ENCODE measurements around the gene GBE1. TPM values are rescaled to one million over a fixed set of nuclear protein-coding genes. Genes with fewer than 3 reads are reported as not detected.

The GBE1 gene
- total and polyA plus RNA-seq, 10 of the 15 experiments (the other 5 are each of a cell fraction or from before 2014, with no cell fraction given) = 21.4 to 62.2 (median 41.5) TPM

DNA sequence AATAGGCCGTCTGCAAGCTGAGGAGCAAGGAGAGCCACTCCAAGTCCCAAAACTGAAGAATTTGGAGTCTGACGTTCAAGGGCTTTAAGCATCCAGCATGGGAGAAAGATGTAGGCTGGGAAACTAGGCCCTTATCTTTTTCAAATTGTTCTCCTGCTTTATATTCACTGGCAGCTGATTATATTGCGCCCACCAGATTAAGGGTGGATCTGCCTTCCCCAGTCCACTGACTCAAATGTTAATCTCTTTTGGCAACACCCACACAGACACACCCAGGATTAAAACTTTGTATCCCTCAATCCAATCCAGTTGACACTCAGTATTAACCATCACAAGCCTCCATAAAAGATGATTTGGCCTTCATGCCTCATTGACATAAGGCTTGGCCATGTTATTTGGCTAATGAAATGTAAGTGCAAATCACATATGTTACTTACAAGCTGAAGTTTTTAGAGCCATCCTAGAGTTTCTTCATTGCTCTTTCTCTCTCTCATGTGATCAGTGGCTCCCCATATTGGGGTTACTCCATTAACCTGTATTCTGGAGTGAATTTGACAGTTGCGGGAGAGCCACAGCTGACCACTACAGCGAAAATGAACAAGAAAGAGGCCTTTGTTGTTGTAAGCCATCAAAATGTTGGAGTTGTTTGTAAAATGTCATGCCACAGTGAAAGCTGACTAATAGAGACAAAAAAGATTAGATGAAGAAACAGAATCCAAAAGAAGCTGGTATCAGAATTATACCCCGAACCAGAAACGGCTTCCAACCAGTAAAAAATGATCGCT, 61.7 kb downstream of the GBE1 start:
- TF ChIP-seq POLR2A (IDR thresholded peaks at IDR 0.05; ENCODE audit: low read depth, low read length) (no peak), CEBPZ (IDR thresholded peaks at IDR 0.05; ENCODE audit: low read depth, low read length) (no peak), CBX5 (IDR thresholded peaks at IDR 0.05; ENCODE audit: low read depth) (no peak), FOS (IDR thresholded peaks at IDR 0.05; ENCODE audit: borderline replicate concordance, extremely low read depth, insufficient read length) (no peak), HDAC2 (IDR thresholded peaks at IDR 0.05) (no peak), IRF3 (IDR thresholded peaks at IDR 0.05) (no peak), IRF4 (IDR thresholded peaks at IDR 0.05; ENCODE audit: low read depth, low read length) (no peak), NRF1 (conservative IDR thresholded peaks at IDR 0.05; ENCODE audit: low read depth, low read length) (no peak), SP1 (IDR thresholded peaks at IDR 0.05; ENCODE audit: low read depth, low read length) (no peak)
- TF ChIP-seq, protein P1, sequence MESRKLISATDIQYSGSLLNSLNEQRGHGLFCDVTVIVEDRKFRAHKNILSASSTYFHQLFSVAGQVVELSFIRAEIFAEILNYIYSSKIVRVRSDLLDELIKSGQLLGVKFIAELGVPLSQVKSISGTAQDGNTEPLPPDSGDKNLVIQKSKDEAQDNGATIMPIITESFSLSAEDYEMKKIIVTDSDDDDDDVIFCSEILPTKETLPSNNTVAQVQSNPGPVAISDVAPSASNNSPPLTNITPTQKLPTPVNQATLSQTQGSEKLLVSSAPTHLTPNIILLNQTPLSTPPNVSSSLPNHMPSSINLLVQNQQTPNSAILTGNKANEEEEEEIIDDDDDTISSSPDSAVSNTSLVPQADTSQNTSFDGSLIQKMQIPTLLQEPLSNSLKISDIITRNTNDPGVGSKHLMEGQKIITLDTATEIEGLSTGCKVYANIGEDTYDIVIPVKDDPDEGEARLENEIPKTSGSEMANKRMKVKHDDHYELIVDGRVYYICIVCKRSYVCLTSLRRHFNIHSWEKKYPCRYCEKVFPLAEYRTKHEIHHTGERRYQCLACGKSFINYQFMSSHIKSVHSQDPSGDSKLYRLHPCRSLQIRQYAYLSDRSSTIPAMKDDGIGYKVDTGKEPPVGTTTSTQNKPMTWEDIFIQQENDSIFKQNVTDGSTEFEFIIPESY (IDR thresholded peaks at IDR 0.05) = no peak
- TF ChIP-seq, protein P2, sequence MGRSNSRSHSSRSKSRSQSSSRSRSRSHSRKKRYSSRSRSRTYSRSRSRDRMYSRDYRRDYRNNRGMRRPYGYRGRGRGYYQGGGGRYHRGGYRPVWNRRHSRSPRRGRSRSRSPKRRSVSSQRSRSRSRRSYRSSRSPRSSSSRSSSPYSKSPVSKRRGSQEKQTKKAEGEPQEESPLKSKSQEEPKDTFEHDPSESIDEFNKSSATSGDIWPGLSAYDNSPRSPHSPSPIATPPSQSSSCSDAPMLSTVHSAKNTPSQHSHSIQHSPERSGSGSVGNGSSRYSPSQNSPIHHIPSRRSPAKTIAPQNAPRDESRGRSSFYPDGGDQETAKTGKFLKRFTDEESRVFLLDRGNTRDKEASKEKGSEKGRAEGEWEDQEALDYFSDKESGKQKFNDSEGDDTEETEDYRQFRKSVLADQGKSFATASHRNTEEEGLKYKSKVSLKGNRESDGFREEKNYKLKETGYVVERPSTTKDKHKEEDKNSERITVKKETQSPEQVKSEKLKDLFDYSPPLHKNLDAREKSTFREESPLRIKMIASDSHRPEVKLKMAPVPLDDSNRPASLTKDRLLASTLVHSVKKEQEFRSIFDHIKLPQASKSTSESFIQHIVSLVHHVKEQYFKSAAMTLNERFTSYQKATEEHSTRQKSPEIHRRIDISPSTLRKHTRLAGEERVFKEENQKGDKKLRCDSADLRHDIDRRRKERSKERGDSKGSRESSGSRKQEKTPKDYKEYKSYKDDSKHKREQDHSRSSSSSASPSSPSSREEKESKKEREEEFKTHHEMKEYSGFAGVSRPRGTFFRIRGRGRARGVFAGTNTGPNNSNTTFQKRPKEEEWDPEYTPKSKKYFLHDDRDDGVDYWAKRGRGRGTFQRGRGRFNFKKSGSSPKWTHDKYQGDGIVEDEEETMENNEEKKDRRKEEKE (IDR thresholded peaks at IDR 0.05) = no peak
- RAD21 ChIA-PET (ENCODE audit: unreplicated experiment) = no interaction called here
- SMC1A ChIA-PET (ENCODE audit: uncharacterized antibody, unreplicated experiment) = no interaction called here
- DNase-seq (ENCODE audit: low read depth, low spot score) = no peak
- POLR2A ChIA-PET = no interaction called here
- Histone ChIP-seq H3K9ac (ENCODE audit: control insufficient read depth, insufficient read depth, low read length) (no peak overlapping the region), H3K4me3 (no peak overlapping the region), H3K9me3 (replicated peaks; ENCODE audit: control insufficient read depth, insufficient read depth, low read length) (peaks cover 2% of the 10 kb centered on the region; the same call in 2 of the 3 replicates), H2AFZ (ENCODE audit: control insufficient read depth, low read depth, low read length) (no peak overlapping the region), H3K79me2 (ENCODE audit: control insufficient read depth, insufficient read depth, low read length) (no peaks in the 10 kb centered on the region), H3K36me3 (ENCODE audit: control insufficient read depth in 2 of 2, insufficient read depth in 2 of 2, low read length in 1 of 2) (no peaks in the 10 kb centered on the region), H3K4me2 (ENCODE audit: control insufficient read depth, insufficient read depth) (no peak overlapping the region), H3K27ac (ENCODE audit: control insufficient read depth, insufficient read depth) (no peak overlapping the region), H3K4me1 (ENCODE audit: control insufficient read depth, insufficient read depth, low read length) (no peaks in the 10 kb centered on the region), H4K20me1 (ENCODE audit: control insufficient read depth, insufficient read depth) (no peaks in the 10 kb centered on the region), H3K27me3 (replicated peaks in 1 of 2; ENCODE audit: control insufficient read depth in 2 of 2, insufficient read depth in 2 of 2, low read length in 1 of 2) (no peaks in the 10 kb centered on the region)
- CTCF ChIA-PET = no interaction called here
- intact Hi-C loops (cut with micrococcal nuclease; ENCODE audit: unreplicated experiment) (no loop called here), in situ Hi-C loops (cut with MboI) (no loop called here)
- WGBS (ENCODE audit: insufficient coverage, insufficient replicate concordance, low lambda C conversion rate, missing lambda C conversion rate) = 96% methylated on average over 8 of the region's 8 CpGs
- BruUV-seq (replicated peaks) = no TSS peak
- ATAC-seq = no peak
- no peak for FAIRE-seq
